SK-N-SH treated with all-trans-retinoic acid at 6 μM for 48 hours (cell line): ENCODE results near the gene FIGNL2.

Source experiments
- ATAC-seq: fragments of 200-7000 bp; cut with Tn5 transposase; 3 replicates; pipeline ENCODE4 v1.9.1; 2020; ENCODE audit warnings: mild to moderate bottlenecking, moderate library complexity
- BACH2 ChIP-seq: fragments of 250-450 bp; sonication (Bioruptor Pico); IDR thresholded peaks from 2 replicates; pipeline ENCODE4 v1.9.0; 2021; ENCODE audit warnings: mild to moderate bottlenecking, borderline replicate concordance
- CSDC2 ChIP-seq: fragments of 250-450 bp; sonication (Bioruptor Pico); IDR thresholded peaks from 2 replicates; pipeline ENCODE4 v1.5.0; 2020; ENCODE audit warnings: mild to moderate bottlenecking, moderate library complexity
- CSRNP3 ChIP-seq: fragments of 250-450 bp; sonication (Bioruptor Pico); IDR thresholded peaks from 2 replicates; pipeline ENCODE4 v1.5.1; 2021; ENCODE audit warnings: mild to moderate bottlenecking, moderate library complexity
- ESRRG ChIP-seq: fragments of 250-450 bp; sonication (Bioruptor Pico); IDR thresholded peaks from 2 replicates; pipeline ENCODE4 v1.6.1; 2021; ENCODE audit warnings: mild to moderate bottlenecking
- GLIS3 ChIP-seq: fragments of 250-450 bp; sonication (Bioruptor Pico); IDR thresholded peaks from 2 replicates; pipeline ENCODE4 v1.5.0; 2020; ENCODE audit warnings: mild to moderate bottlenecking, moderate library complexity
- ISL1 ChIP-seq: fragments of 250-450 bp; sonication (Bioruptor Pico); IDR thresholded peaks from 2 replicates; pipeline ENCODE4 v2.1.2; 2022; ENCODE audit warnings: mild to moderate bottlenecking, moderate library complexity
- OSR1 ChIP-seq: fragments of 250-450 bp; sonication (Bioruptor Pico); IDR thresholded peaks from 2 replicates; pipeline ENCODE4 v1.8.0; 2022; ENCODE audit warnings: moderate library complexity, mild to moderate bottlenecking, inconsistent platforms
- PPARA ChIP-seq: fragments of 250-450 bp; sonication (Bioruptor Pico); IDR thresholded peaks from 2 replicates; pipeline ENCODE4 v1.5.0; 2020; ENCODE audit warnings: mild to moderate bottlenecking, borderline replicate concordance
- RARB ChIP-seq: fragments of 250-450 bp; sonication (Bioruptor Pico); IDR thresholded peaks from 2 replicates; pipeline ENCODE4 v1.8.0; 2021; ENCODE audit warnings: mild to moderate bottlenecking, moderate library complexity
- SNAI2 ChIP-seq: fragments of 250-450 bp; sonication (Bioruptor Pico); IDR thresholded peaks from 2 replicates; pipeline ENCODE4 v1.5.0; 2020; ENCODE audit warnings: mild to moderate bottlenecking, moderate library complexity
- TCF4 ChIP-seq: fragments of 250-450 bp; sonication (Bioruptor Pico); IDR thresholded peaks from 2 replicates; pipeline ENCODE4 v1.8.0; 2021; ENCODE audit warnings: mild to moderate bottlenecking, moderate library complexity, borderline replicate concordance
- TOX ChIP-seq: fragments of 250-450 bp; sonication (Bioruptor Pico); IDR thresholded peaks from 2 replicates; pipeline ENCODE4 v1.8.0; 2021; ENCODE audit warnings: mild to moderate bottlenecking, moderate library complexity, borderline replicate concordance
- ZC3H10 ChIP-seq: fragments of 250-450 bp; sonication (Bioruptor Pico); IDR thresholded peaks from 2 replicates; pipeline ENCODE4 v1.5.1; 2021; ENCODE audit warnings: mild to moderate bottlenecking, moderate library complexity
- ZFP3 ChIP-seq: fragments of 250-450 bp; sonication (Bioruptor Pico); IDR thresholded peaks from 2 replicates; pipeline ENCODE4 v1.5.0; 2020; ENCODE audit warnings: mild to moderate bottlenecking, moderate library complexity
- ZFP30 ChIP-seq: fragments of 450-650 bp; formaldehyde crosslinking; IDR thresholded peaks from 2 replicates; pipeline ENCODE4 v1.5.0; 2022; ENCODE audit warnings: mild to moderate bottlenecking, moderate library complexity
- ZNF70 ChIP-seq: fragments of 450-650 bp; formaldehyde crosslinking; IDR thresholded peaks from 2 replicates; pipeline ENCODE4 v1.5.0; 2020; ENCODE audit warnings: mild to moderate bottlenecking, moderate library complexity
- ZNF8 ChIP-seq: fragments of 450-650 bp; formaldehyde crosslinking; IDR thresholded peaks from 2 replicates; pipeline ENCODE4 v1.5.0; 2020; ENCODE audit warnings: mild to moderate bottlenecking, moderate library complexity
- TF ChIP-seq, protein P1 (sequence below): fragments of 250-450 bp; sonication (Bioruptor Pico); IDR thresholded peaks from 2 replicates; pipeline ENCODE4 v1.8.0; 2020; ENCODE audit warnings: mild to moderate bottlenecking, moderate library complexity, borderline replicate concordance
- TF ChIP-seq, protein P2 (sequence below): fragments of 250-450 bp; sonication (Bioruptor Pico); IDR thresholded peaks from 2 replicates; pipeline ENCODE4 v1.5.1; 2020; ENCODE audit warnings: low read depth, mild to moderate bottlenecking, moderate library complexity
- TF ChIP-seq, protein P3 (sequence below): fragments of 250-450 bp; sonication (Bioruptor Pico); IDR thresholded peaks from 2 replicates; pipeline ENCODE4 v1.5.0; 2020; ENCODE audit warnings: mild to moderate bottlenecking, moderate library complexity

FIGNL2 gene

GRCh38 chr12:51829641-51830040 lies 18.9 kb downstream of the FIGNL2 start:
- TF ChIP-seq ZC3H10 (CRISPR knock-in tag) (no peak), ZFP30 (CRISPR knock-in tag) (no peak), SNAI2 (CRISPR knock-in tag) (no peak), ISL1 (CRISPR knock-in tag) (no peak), PPARA (CRISPR knock-in tag) (no peak), ZFP3 (CRISPR knock-in tag) (no peak), GLIS3 (CRISPR knock-in tag) (no peak), OSR1 (CRISPR knock-in tag) (no peak), ESRRG (CRISPR knock-in tag) (no peak), TOX (CRISPR knock-in tag) (no peak), ZNF70 (CRISPR knock-in tag) (no peak), RARB (no peak), CSDC2 (CRISPR knock-in tag) (no peak), TCF4 (CRISPR knock-in tag) (no peak)
- TF ChIP-seq, protein P1, sequence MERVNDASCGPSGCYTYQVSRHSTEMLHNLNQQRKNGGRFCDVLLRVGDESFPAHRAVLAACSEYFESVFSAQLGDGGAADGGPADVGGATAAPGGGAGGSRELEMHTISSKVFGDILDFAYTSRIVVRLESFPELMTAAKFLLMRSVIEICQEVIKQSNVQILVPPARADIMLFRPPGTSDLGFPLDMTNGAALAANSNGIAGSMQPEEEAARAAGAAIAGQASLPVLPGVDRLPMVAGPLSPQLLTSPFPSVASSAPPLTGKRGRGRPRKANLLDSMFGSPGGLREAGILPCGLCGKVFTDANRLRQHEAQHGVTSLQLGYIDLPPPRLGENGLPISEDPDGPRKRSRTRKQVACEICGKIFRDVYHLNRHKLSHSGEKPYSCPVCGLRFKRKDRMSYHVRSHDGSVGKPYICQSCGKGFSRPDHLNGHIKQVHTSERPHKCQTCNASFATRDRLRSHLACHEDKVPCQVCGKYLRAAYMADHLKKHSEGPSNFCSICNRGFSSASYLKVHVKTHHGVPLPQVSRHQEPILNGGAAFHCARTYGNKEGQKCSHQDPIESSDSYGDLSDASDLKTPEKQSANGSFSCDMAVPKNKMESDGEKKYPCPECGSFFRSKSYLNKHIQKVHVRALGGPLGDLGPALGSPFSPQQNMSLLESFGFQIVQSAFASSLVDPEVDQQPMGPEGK: no peak
- TF ChIP-seq, protein P2, sequence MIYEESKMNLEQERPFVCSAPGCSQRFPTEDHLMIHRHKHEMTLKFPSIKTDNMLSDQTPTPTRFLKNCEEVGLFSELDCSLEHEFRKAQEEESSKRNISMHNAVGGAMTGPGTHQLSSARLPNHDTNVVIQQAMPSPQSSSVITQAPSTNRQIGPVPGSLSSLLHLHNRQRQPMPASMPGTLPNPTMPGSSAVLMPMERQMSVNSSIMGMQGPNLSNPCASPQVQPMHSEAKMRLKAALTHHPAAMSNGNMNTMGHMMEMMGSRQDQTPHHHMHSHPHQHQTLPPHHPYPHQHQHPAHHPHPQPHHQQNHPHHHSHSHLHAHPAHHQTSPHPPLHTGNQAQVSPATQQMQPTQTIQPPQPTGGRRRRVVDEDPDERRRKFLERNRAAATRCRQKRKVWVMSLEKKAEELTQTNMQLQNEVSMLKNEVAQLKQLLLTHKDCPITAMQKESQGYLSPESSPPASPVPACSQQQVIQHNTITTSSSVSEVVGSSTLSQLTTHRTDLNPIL (CRISPR knock-in tag): no peak
- TF ChIP-seq, protein P3, sequence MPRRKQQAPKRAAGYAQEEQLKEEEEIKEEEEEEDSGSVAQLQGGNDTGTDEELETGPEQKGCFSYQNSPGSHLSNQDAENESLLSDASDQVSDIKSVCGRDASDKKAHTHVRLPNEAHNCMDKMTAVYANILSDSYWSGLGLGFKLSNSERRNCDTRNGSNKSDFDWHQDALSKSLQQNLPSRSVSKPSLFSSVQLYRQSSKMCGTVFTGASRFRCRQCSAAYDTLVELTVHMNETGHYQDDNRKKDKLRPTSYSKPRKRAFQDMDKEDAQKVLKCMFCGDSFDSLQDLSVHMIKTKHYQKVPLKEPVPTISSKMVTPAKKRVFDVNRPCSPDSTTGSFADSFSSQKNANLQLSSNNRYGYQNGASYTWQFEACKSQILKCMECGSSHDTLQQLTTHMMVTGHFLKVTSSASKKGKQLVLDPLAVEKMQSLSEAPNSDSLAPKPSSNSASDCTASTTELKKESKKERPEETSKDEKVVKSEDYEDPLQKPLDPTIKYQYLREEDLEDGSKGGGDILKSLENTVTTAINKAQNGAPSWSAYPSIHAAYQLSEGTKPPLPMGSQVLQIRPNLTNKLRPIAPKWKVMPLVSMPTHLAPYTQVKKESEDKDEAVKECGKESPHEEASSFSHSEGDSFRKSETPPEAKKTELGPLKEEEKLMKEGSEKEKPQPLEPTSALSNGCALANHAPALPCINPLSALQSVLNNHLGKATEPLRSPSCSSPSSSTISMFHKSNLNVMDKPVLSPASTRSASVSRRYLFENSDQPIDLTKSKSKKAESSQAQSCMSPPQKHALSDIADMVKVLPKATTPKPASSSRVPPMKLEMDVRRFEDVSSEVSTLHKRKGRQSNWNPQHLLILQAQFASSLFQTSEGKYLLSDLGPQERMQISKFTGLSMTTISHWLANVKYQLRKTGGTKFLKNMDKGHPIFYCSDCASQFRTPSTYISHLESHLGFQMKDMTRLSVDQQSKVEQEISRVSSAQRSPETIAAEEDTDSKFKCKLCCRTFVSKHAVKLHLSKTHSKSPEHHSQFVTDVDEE: no peak
- ATAC-seq: no peak

GRCh38 chr12:51829011-51829481 lies 19.5 kb downstream of the FIGNL2 start:
- no peak for TF ChIP-seq ZNF8 (CRISPR knock-in tag)
- TF ChIP-seq BACH2 (CRISPR knock-in tag): no peak
- no peak for TF ChIP-seq ZFP3 (CRISPR knock-in tag)
- no peak for TF ChIP-seq OSR1 (CRISPR knock-in tag)
- TF ChIP-seq, protein P3: no peak
- TF ChIP-seq ISL1 (CRISPR knock-in tag): no peak
- TF ChIP-seq ZC3H10 (CRISPR knock-in tag): no peak
- TF ChIP-seq CSDC2 (CRISPR knock-in tag): no peak
- TF ChIP-seq, all 23 proteins: peak for 0
- no peak for ATAC-seq

DNA sequence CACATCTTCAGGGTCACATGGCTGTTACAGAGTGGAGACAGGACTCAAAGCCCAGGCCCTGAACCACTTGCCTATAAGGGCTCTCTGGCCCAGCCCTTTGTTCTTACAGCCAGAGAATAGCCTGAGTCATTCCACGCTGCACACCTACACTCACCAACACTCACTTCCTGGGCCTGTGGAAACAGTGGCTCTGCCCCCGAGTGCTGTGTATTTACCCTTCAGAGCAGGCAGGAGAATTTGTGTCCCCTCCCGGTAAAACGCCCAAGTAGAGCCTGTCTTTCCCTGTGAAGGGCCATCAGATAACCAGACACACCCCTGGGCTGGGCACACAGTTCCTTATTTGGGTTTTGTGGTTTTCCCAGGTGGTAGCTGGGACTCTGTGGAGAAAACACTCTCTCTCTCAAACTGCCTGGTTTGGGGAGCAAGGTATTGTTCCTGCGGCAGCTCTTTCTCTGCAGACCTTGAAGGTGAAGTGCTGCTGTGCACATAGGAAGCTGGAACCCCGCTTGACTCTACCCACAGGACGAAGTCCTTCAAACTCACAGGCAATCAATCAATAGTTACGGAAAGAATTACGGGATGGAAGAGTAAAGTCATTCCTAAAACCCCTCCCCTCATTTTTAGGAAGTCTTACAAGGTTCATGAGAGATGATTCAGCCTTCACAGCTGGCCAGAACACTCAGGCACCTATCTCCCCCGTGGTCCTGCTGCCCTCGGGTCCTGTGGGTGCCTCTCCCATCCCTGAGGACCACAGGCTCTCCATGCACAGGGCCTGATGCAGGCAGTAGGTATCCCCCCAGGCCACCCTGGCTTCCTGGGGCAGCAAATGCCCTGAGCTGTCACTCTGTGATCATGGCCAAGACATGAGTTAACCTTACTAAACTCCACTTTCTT lies 20.3 kb downstream of the FIGNL2 start:
- ATAC-seq: no peak
- no peak for TF ChIP-seq ZC3H10 (CRISPR knock-in tag)
- TF ChIP-seq TCF4 (CRISPR knock-in tag): no peak
- TF ChIP-seq ZNF70 (CRISPR knock-in tag): no peak
- no peak for TF ChIP-seq OSR1 (CRISPR knock-in tag)
- no peak for TF ChIP-seq PPARA (CRISPR knock-in tag)
- TF ChIP-seq, protein P2 (CRISPR knock-in tag): no peak
- TF ChIP-seq, protein P3: no peak
- TF ChIP-seq ZNF8 (CRISPR knock-in tag): no peak
- TF ChIP-seq CSRNP3: no peak
- no peak for TF ChIP-seq RARB
- TF ChIP-seq CSDC2 (CRISPR knock-in tag): no peak
- TF ChIP-seq BACH2 (CRISPR knock-in tag): no peak
- TF ChIP-seq TOX (CRISPR knock-in tag): no peak
- no peak for TF ChIP-seq ZFP3 (CRISPR knock-in tag)
